ENCODE results near the gene HCAR1.
"Not testable (repeated sequence)": the region's sequence is repeated elsewhere in the genome, so short reads cannot be mapped to it uniquely, and the experiment has no call there.

HCAR1 gene

GRCh38 chr12:122730215-122731014, at the start of gene HCAR1:
Gene HCAR1 (minus strand): TSS chr12:122730844. CDS start chr12:122730339, 505 bp downstream.
- DNase-seq, result peak; percentile 40

GRCh38 chr12:122757568-122757967, 26.9 kb upstream of the HCAR1 start:
- no peak for DNase-seq

- DNase-seq, result no peak
These were observed 24.1 kb upstream of the HCAR1 start for GRCh38 chr12:122754790-122755189.

- DNase-seq, result no peak
These were observed 22.6 kb upstream of the HCAR1 start for GRCh38 chr12:122753319-122753650.

GRCh38 chr12:122752464-122753318, 22.0 kb upstream of the HCAR1 start, which contains the start of gene DENR:
Gene DENR (plus strand): TSS chr12:122752824. CDS start chr12:122753702, 878 bp downstream.
- peak; percentile 100 for DNase-seq

GRCh38 chr12:122750781-122751515, 20.3 kb upstream of the HCAR1 start:
- not testable (repeated sequence) for DNase-seq

GRCh38 chr12:122749569-122750332, 19.1 kb upstream of the HCAR1 start:
- DNase-seq, result no peak

GRCh38 chr12:122747224-122748135, 16.8 kb upstream of the HCAR1 start:
- DNase-seq, result no peak

- no peak for DNase-seq
These were observed 13.4 kb upstream of the HCAR1 start for GRCh38 chr12:122743895-122744525.

GRCh38 chr12:122740351-122740750, 9.7 kb upstream of the HCAR1 start:
- no peak for DNase-seq

- no peak for DNase-seq
These were observed 7.9 kb upstream of the HCAR1 start for GRCh38 chr12:122738571-122738970.

GRCh38 chr12:122732611-122733010, 2.0 kb upstream of the HCAR1 start:
- no peak for DNase-seq

GRCh38 chr12:122732170-122732569, 1.5 kb upstream of the HCAR1 start:
- no peak for DNase-seq

GRCh38 chr12:122729583-122730214, 945 bp downstream of the HCAR1 start:
- no peak for DNase-seq

- DNase-seq, result no peak
These were observed 4.5 kb downstream of the HCAR1 start for GRCh38 chr12:122726080-122726558.

- no peak for DNase-seq
These were observed 5.1 kb downstream of the HCAR1 start for GRCh38 chr12:122725452-122726079.

- DNase-seq, result no peak
These were observed 5.9 kb downstream of the HCAR1 start for GRCh38 chr12:122724641-122725243.

GRCh38 chr12:122722387-122722786, 8.3 kb downstream of the HCAR1 start:
- DNase-seq, result no peak

- no peak for DNase-seq
These were observed 9.5 kb downstream of the HCAR1 start for GRCh38 chr12:122721057-122721545.
